Mucosa of descending colon (tissue), 3 donors: ENCODE data around the gene TDO2. TPM values are rescaled to one million over a fixed set of nuclear protein-coding genes. Genes with fewer than 3 reads are reported as not detected.
"Not testable (repeated sequence)": the region's sequence is repeated elsewhere in the genome, so short reads cannot be mapped to it uniquely, and the experiment has no call there.

ENCODE experiments used
- ATAC-seq: fragments of 200-7000 bp; cut with Tn5 transposase; one replicate; pipeline ENCODE4 v1.9.1; 2020; ENCODE audit warnings: mild to moderate bottlenecking, moderate library complexity
- DNase-seq, 3 donors: peaks; one replicate each; pipeline ENCODE4 v3.0.0-alpha.2; 2020
- H3K36me3 ChIP-seq: fragments of 200-600 bp; one replicate; pipeline ENCODE4 v1.8.0; 2021; ENCODE audit warnings: low read depth, mild to moderate bottlenecking
- H3K4me1 ChIP-seq: fragments of 200-600 bp; one replicate; pipeline ENCODE4 v1.8.0; 2021; ENCODE audit warnings: low read depth, mild to moderate bottlenecking
- H3K4me3 ChIP-seq: fragments of 200-600 bp; one replicate; pipeline ENCODE4 v1.8.0; 2021; ENCODE audit warnings: mild to moderate bottlenecking
- H3K9me3 ChIP-seq: fragments of 200-600 bp; one replicate; pipeline ENCODE4 v1.8.0; 2021; ENCODE audit warnings: mild to moderate bottlenecking
- intact Hi-C, 2 donors: fragments of 100-400 bp; cut with DNase I in 1 of 2; cut with micrococcal nuclease in 1 of 2; formaldehyde crosslinking; loops; one replicate each; pipeline versions ENCODE4 v1.11.0 to v1.11.1; 2022; cut with DNase I, micrococcal nuclease
- total RNA-seq, 3 donors: library from RNA; stranded (reverse); fragmentation: NEBNext Ultra II Directional in 2 of 3; extraction: Animal tissue kit (Norgen Biotek cat#: 25700) in 2 of 3; gene quantifications; one replicate each; pipeline versions ENCODE4 v1.2.1 to v1.2.4, GENCODE V29; 2021 to 2023
- TF ChIP-seq, protein P1 (sequence below): fragments of 200-600 bp; IDR thresholded peaks from one replicate; pipeline ENCODE4 v1.8.0; 2022; ENCODE audit warnings: antibody characterized with exemption, mild to moderate bottlenecking
- donor health status: DM: no; HTN: no; CAD: no; lungs with moderate emphysema.
- donor health status: DM: no; HTN: no; CAD: no.
- donor health status: DM: no; HTN: yes; CAD: no.

Gene TDO2
- total RNA-seq, 3 donors from 2014 or later, result 0.35 to 0.70 (median 0.58) TPM

DNA sequence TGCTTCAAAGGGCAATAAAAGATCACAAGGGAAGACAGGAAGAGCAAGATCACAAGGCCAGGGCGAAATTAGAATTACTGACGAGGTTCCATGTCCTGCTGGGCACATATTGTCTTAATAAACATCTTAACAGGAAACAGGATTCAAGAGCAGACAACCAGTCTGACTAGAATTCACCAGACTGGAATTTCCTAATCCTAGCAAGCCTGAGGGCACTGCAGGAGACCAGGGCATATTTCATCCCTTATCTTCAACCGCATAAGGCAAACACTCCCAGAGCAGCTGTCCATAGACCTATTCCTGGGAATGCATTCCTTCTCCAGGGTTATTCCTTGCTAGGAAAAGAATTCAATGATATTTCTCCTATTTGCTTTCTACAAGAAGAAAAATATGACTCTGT, 12.4 kb upstream of the TDO2 start:
- Histone ChIP-seq H3K4me3 (no peak overlapping the region), H3K9me3 (no peaks in the 10 kb centered on the region), H3K4me1 (no peaks in the 10 kb centered on the region), H3K36me3 (no peaks in the 10 kb centered on the region)
- DNase-seq, result no peak
- TF ChIP-seq, protein P1, sequence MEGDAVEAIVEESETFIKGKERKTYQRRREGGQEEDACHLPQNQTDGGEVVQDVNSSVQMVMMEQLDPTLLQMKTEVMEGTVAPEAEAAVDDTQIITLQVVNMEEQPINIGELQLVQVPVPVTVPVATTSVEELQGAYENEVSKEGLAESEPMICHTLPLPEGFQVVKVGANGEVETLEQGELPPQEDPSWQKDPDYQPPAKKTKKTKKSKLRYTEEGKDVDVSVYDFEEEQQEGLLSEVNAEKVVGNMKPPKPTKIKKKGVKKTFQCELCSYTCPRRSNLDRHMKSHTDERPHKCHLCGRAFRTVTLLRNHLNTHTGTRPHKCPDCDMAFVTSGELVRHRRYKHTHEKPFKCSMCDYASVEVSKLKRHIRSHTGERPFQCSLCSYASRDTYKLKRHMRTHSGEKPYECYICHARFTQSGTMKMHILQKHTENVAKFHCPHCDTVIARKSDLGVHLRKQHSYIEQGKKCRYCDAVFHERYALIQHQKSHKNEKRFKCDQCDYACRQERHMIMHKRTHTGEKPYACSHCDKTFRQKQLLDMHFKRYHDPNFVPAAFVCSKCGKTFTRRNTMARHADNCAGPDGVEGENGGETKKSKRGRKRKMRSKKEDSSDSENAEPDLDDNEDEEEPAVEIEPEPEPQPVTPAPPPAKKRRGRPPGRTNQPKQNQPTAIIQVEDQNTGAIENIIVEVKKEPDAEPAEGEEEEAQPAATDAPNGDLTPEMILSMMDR, result no peak
- intact Hi-C loops, result no loop called here
- no peak for ATAC-seq

DNA sequence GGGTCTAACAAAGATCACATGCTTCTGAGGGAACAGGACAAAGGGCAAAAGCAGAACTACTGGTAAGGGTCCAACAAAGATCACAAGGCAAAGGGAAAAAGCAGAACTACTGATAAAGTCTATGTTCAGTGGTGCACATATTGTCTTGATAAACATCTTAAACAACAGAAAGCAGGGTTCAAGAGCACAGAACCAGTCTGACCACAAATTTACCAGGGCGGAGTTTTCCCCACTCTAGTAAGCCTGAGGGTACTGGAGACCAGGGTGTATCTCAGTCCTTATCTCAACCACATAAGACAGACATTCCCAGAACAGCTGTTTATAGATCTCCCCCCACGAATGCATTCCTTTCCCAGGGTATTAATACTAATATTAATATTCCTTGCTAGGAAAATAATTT, 5.1 kb upstream of the TDO2 start:
- DNase-seq, H3K36me3 ChIP-seq, intact Hi-C loops, ATAC-seq, H3K9me3 ChIP-seq, H3K4me3 ChIP-seq, H3K4me1 ChIP-seq: not testable (repeated sequence)

DNA sequence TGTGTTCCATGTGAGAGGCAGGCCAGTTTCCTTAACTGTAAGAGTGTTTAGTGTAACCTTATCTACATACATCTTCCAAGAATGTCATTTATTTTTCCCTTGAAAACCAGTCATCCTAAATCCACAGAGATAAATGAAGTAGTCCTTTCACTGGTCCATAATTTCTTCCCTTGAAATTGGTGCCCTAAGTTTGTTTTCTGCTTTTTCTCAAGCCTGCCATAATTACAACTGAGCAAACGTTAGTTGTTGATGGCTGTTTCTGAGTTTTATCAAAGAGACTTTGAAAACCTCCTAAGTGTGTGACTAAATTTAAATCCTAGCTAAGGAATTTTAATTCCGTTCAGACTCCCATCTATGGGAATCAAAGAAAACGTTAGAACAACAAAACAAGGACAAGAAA, 3.6 kb upstream of the TDO2 start:
- TF ChIP-seq, protein P1, result no peak
- no peak for ATAC-seq
- H3K36me3 ChIP-seq, result no peaks in the 10 kb centered on the region
- H3K4me1 ChIP-seq, result no peaks in the 10 kb centered on the region
- no peaks in the 10 kb centered on the region for H3K9me3 ChIP-seq
- intact Hi-C loops, result no loop called here
- H3K4me3 ChIP-seq, result no peak overlapping the region
- DNase-seq, result no peak

DNA sequence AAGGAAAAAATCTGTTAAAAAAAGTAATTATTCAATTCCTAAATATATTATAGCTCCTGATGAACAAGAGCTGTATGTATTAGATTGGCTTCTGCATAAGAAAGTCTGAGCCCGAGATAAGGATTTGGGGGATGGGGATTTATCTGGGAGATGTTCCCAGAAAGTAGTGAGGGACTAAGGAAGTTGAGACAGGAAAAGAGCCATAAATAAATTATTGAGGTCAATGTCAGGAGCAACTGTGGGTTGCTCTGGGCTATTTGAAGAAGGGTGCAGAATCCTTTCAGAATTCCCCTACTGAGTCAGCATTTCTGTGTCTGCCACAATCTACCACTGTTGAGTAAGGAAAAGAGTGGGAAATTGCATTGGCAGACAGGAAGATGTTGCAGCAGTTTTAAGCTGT, 3.1 kb upstream of the TDO2 start:
- Histone ChIP-seq H3K36me3 (no peaks in the 10 kb centered on the region), H3K9me3 (no peaks in the 10 kb centered on the region), H3K4me3 (no peak overlapping the region), H3K4me1 (no peaks in the 10 kb centered on the region)
- TF ChIP-seq, protein P1, result no peak
- intact Hi-C loops, result no loop called here
- DNase-seq (no peak), ATAC-seq (peak; percentile 15)

DNA sequence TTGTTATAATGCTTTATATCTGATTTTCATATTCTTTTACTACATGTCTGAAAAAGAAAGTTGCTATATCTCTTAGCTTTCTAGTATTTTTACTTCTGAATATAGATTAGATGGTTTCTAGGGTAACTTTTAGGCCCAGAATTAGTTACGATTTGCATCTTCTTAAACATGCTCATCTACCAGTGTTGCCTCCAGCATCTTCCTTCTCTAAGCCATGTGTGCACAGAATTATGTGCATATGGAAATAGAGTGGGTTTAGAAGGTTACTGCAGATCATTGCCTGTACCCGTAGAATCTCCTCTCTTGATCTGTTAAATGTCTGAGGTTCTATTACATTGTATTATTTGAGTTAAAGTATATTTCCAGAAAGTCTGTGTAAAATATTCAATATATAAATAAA, 2.5 kb upstream of the TDO2 start:
- no peak overlapping the region for H3K4me3 ChIP-seq
- no peak for DNase-seq

DNA sequence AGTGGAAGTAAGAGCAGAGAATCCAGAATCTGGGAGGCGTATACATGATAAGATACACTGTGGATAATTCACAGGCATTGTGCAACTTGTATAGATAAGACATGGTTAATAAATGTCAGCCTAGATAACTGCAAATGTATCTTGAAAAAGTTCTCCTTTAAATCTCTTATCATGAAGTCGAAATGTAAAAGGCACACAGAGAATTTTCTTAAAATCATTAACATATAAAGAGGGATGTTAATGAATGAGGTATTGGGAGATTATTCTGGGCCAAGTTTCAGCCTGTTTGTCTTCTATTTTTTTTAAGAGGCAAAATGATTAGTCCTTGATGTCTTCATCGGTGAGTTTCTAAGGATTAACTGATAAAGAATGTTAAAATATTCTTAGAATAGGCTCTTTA, 835 bp downstream of the TDO2 start:
- TF ChIP-seq, protein P1, result no peak
- DNase-seq (no peak), ATAC-seq (no peak)
- intact Hi-C loops, result no loop called here
- Histone ChIP-seq H3K4me3 (no peak overlapping the region), H3K4me1 (no peaks in the 10 kb centered on the region), H3K36me3 (no peaks in the 10 kb centered on the region), H3K9me3 (no peaks in the 10 kb centered on the region)

More for the DNA sequence above, 2.5 kb upstream of the TDO2 start:
- Histone ChIP-seq H3K36me3 (no peaks in the 10 kb centered on the region), H3K4me1 (no peaks in the 10 kb centered on the region), H3K9me3 (no peaks in the 10 kb centered on the region)
- TF ChIP-seq, protein P1, result no peak
- no peak for ATAC-seq
- intact Hi-C loops, result no loop called here
